H1 (cell line): ENCODE measurements around the gene RAB3GAP1.

Source experiments
- CHD2 ChIP-seq: IDR thresholded peaks from 2 replicates; pipeline ENCODE4 v1.6.1; 2012; ENCODE audit warnings: low read length, improper control_type of control experiment
- JUND ChIP-seq: IDR thresholded peaks from 2 replicates; pipeline ENCODE4 v1.6.1; 2011; ENCODE audit warnings: mild to moderate bottlenecking, improper control_type of control experiment, low read length
- POLR2A ChIP-seq, 2 experiments: IDR thresholded peaks; 1 replicate in 1 of 2; 2 replicates in 1 of 2; pipeline ENCODE4 v1.6.1; 2011; ENCODE audit warnings: low read depth in 2 of 2, low read length in 2 of 2, mild to moderate bottlenecking in 2 of 2; ENCODE audit errors: control extremely low read depth in 1 of 2
- POU5F1 ChIP-seq: IDR thresholded peaks from 2 replicates; pipeline ENCODE4 v1.6.1; 2011; ENCODE audit warnings: low read depth, mild to moderate bottlenecking, low read length, moderate library complexity
- RFX5 ChIP-seq: IDR thresholded peaks from 2 replicates; pipeline ENCODE4 v1.6.1; 2011; ENCODE audit warnings: low read depth, low read length, improper control_type of control experiment, borderline replicate concordance
- RNF2 ChIP-seq: fragments of 200-900, 300-1000 bp; sonication (generic); IDR thresholded peaks from 2 replicates; pipeline ENCODE4 v1.7.1; 2016; ENCODE audit warnings: borderline replicate concordance, low read depth, mild to moderate bottlenecking, antibody characterized with exemption, low read length; ENCODE audit not compliant: poor library complexity, severe bottlenecking; ENCODE audit errors: missing control alignments
- SRF ChIP-seq: IDR thresholded peaks from 2 replicates; pipeline ENCODE4 v1.6.1; 2011; ENCODE audit warnings: mild to moderate bottlenecking, low read depth, low read length, moderate library complexity
- TAF1 ChIP-seq: IDR thresholded peaks from 2 replicates; pipeline ENCODE4 v1.6.1; 2011; ENCODE audit warnings: mild to moderate bottlenecking, low read depth, low read length
- TAF7 ChIP-seq: optimal IDR thresholded peaks from 2 replicates; pipeline ENCODE3; 2011; ENCODE audit warnings: low read depth, mild to moderate bottlenecking, inconsistent platforms, low read length, moderate library complexity, borderline replicate concordance
- TCF12 ChIP-seq: IDR thresholded peaks from 2 replicates; pipeline ENCODE4 v1.6.1; 2011; ENCODE audit warnings: low read depth, mild to moderate bottlenecking, low read length
- YY1 ChIP-seq: IDR thresholded peaks from 2 replicates; pipeline ENCODE4 v1.6.1; 2011; ENCODE audit warnings: low read depth, mild to moderate bottlenecking, low read length
- TF ChIP-seq, protein P1 (sequence below), 3 experiments: IDR thresholded peaks; 1 replicate in 2 of 3; 2 replicates in 1 of 3; pipeline versions ENCODE4 v1.5.1 to v1.6.1; 2011; ENCODE audit warnings: low read length in 3 of 3, mild to moderate bottlenecking in 3 of 3, inconsistent platforms in 2 of 3, low read depth in 1 of 3, moderate library complexity in 1 of 3; ENCODE audit not compliant: insufficient read depth in 1 of 3; ENCODE audit errors: control extremely low read depth in 1 of 3
- TF ChIP-seq, protein P2 (sequence below): IDR thresholded peaks from 2 replicates; pipeline ENCODE4 v1.6.1; 2011; ENCODE audit warnings: low read length, improper control_type of control experiment

DNA sequence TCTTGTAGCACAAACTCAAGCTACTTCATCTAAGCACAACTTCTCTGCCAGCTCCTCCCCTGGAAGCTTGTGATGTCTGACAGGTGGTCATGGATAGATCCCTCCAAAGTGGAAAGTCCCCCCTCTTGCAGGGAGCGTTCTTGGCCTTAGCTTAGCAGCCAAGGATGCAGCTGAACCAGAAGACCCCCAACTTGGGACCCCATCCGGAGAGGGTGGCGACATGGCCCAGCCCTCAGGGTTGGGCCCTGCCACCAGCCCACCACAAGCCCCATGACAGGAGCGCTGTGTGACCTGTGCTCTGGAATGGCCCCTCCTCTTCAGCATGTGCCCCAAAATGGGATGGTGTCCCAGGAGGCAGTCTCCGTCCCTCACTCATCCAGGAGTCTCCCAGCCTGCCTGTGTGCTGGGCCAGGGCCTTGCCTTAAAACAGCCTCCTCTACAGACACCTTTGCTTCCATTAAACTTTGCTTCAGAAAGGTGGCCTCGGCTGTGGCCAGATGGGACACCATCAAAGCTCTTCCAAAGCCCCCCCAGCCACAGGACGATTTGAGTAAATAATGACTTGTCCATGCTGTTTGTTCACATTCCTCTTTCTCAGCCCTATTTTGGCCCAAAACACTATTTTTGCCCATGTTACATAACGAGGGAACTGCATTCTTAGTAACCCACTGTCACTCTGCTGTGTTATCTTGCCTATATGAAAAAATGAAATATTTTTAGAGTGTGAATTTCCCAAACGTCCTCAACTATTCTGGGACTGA lies 122.1 kb downstream of the RAB3GAP1 start:
- TF ChIP-seq TAF7 (no peak), YY1 (no peak), SRF (no peak), JUND (no peak), RNF2 (no peak), RFX5 (no peak), POU5F1 (no peak), TAF1 (no peak), TCF12 (no peak), POLR2A (IDR thresholded peaks at IDR 0.05; ENCODE audit: control extremely low read depth in 1 of 2, low read depth in 2 of 2, low read length in 2 of 2) (no peak), CHD2 (no peak)
- TF ChIP-seq, protein P1, sequence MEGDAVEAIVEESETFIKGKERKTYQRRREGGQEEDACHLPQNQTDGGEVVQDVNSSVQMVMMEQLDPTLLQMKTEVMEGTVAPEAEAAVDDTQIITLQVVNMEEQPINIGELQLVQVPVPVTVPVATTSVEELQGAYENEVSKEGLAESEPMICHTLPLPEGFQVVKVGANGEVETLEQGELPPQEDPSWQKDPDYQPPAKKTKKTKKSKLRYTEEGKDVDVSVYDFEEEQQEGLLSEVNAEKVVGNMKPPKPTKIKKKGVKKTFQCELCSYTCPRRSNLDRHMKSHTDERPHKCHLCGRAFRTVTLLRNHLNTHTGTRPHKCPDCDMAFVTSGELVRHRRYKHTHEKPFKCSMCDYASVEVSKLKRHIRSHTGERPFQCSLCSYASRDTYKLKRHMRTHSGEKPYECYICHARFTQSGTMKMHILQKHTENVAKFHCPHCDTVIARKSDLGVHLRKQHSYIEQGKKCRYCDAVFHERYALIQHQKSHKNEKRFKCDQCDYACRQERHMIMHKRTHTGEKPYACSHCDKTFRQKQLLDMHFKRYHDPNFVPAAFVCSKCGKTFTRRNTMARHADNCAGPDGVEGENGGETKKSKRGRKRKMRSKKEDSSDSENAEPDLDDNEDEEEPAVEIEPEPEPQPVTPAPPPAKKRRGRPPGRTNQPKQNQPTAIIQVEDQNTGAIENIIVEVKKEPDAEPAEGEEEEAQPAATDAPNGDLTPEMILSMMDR (IDR thresholded peaks at IDR 0.05; ENCODE audit: control extremely low read depth in 1 of 3, insufficient read depth in 1 of 3, low read depth in 1 of 3, low read length in 3 of 3), result no peak
- TF ChIP-seq, protein P2, sequence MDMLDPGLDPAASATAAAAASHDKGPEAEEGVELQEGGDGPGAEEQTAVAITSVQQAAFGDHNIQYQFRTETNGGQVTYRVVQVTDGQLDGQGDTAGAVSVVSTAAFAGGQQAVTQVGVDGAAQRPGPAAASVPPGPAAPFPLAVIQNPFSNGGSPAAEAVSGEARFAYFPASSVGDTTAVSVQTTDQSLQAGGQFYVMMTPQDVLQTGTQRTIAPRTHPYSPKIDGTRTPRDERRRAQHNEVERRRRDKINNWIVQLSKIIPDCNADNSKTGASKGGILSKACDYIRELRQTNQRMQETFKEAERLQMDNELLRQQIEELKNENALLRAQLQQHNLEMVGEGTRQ, result no peak
